ENCODE results near the gene CFAP61.

The CFAP61 gene

DNA sequence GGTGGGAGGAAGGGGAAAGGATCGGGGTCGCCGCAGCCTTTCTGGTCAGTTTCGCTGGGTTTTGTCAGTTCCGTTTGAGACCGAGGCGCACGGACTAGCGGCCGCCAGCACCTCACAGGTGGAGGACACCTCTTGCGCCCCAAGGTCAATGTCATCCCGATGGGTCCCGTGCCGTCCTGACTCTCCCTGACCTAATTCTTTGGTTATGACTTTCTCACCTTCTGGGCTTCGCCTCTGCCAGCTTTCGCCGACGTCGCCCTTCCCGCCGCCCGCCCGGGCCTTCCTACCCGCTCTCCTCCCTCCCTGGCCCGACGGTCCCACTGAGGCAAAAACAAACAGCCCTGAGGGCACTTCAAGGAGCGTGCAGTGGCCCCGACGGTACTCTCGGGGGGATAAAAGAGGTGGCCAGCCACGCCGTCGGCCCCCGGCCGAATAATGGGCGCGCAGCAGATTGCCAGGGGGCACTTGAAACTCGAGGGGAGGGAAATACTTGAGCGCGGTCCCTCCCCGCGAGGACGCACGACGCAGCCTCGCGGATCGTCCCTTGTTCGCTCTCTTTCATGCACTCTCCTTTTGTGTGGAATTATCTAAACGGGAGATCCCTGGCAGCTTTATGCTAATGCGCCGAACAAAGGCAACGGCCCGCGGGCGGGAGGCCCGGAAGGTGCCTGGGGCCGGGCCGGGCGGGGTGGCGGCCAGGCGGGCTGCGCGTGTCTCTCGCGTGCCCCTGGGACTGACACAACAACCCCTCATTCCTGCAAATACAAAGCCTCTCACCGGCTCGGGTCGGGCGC is 311.7 kb downstream of the CFAP61 start (continued):
- no peak for TF ChIP-seq ZNF747 (tag by site-specific recombination; IDR thresholded peaks at IDR 0.05)
- peak; percentile 88 for TF ChIP-seq ZNF335 (tag by site-specific recombination; conservative IDR thresholded peaks at IDR 0.05)
- TF ChIP-seq ZNF404 (tag by site-specific recombination; IDR thresholded peaks at IDR 0.05) = no peak
- 0 out of 2 replicates have a peak, but pooled peaks have one; percentile 25 for TF ChIP-seq REPIN1 (tag by site-specific recombination; IDR thresholded peaks at IDR 0.05; ENCODE audit: low read depth)
- TF ChIP-seq, protein P1, sequence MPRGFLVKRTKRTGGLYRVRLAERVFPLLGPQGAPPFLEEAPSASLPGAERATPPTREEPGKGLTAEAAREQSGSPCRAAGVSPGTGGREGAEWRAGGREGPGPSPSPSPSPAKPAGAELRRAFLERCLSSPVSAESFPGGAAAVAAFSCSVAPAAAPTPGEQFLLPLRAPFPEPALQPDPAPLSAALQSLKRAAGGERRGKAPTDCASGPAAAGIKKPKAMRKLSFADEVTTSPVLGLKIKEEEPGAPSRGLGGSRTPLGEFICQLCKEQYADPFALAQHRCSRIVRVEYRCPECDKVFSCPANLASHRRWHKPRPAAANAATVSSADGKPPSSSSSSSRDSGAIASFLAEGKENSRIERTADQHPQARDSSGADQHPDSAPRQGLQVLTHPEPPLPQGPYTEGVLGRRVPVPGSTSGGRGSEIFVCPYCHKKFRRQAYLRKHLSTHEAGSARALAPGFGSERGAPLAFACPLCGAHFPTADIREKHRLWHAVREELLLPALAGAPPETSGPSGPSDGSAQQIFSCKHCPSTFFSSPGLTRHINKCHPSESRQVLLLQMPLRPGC (tag by site-specific recombination; IDR thresholded peaks at IDR 0.05) = 0 out of 2 replicates have a peak, but pooled peaks have one; percentile 20

DNA sequence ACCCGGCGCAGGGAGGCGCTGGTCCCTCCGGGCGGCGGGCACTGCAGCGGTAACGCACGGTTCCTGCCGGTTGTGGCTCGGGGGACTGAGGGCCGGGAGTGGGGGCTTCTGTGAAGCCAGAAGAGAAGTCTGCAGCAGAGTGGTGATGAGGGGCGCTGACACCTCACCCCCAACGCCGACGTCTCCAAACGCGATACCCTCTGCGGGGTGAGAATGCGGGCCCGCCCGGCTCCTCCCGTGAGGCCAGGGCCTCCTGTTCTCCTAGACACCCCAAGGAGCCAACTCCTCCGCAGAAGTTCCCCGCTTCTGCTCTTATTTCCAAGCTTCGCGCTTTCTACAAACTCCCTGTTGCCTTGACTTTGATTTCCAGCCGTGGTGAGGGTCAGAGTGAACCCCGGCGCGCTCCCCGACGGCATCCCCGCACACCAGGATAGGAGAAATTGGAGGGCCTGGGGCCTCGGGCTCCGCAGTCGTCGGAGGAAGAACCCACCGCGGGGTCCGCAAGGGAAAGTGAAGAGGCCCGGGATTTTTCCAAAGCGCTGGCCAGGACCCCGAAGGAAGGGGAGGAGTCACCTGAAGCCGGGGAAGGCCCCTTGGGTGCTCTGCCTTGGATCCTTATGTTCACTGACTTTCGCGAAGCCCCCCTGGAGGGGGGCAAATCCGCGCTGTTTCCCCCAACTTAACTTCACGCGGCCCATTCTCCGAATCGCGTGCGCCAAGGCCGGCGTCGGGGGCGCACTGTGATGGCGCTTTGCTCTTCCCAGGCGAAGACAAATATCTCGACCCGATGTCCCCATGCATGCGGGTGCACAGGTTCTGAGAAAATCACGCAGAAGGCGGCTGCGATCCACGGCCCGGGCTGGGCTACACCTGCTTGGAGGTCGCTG is 312.5 kb downstream of the CFAP61 start:
- peak overlapping the region; percentile 7; the same call in 1 of the 2 replicates for H3K4me3 ChIP-seq (ENCODE audit: low read depth, low read length)
- H3K27ac ChIP-seq (ENCODE audit: extremely low read depth, low read depth, low read length) = no peak overlapping the region; the same call in 1 of the 2 replicates
- no peaks in the 10 kb centered on the region for H3K36me3 ChIP-seq (ENCODE audit: control insufficient read depth in 2 of 2, insufficient read depth in 1 of 2, low read length in 2 of 2)
- no peaks in the 10 kb centered on the region for H3K9me3 ChIP-seq (ENCODE audit: control insufficient read depth, insufficient read depth, low read depth, low read length)
- ChIA-PET POLR2A (no interaction called here), CTCF (interaction anchor here (0.6 kb wide), 1 partner anchor 104 kb away, joined by 3 read pairs; no protein-coding TSS in a partner anchor)
- H3K4me1 ChIP-seq (ENCODE audit: control insufficient read depth, insufficient read depth, low read length) = peaks cover 11% of the 10 kb centered on the region; the same call in 1 of the 2 replicates
- peak; percentile 29; the same call in 1 of the 2 replicates for TF ChIP-seq ZNF600 (tag by site-specific recombination; IDR thresholded peaks at IDR 0.05)
- TF ChIP-seq ZNF473 (tag by site-specific recombination; IDR thresholded peaks at IDR 0.05) = no peak
- TF ChIP-seq, protein P2, sequence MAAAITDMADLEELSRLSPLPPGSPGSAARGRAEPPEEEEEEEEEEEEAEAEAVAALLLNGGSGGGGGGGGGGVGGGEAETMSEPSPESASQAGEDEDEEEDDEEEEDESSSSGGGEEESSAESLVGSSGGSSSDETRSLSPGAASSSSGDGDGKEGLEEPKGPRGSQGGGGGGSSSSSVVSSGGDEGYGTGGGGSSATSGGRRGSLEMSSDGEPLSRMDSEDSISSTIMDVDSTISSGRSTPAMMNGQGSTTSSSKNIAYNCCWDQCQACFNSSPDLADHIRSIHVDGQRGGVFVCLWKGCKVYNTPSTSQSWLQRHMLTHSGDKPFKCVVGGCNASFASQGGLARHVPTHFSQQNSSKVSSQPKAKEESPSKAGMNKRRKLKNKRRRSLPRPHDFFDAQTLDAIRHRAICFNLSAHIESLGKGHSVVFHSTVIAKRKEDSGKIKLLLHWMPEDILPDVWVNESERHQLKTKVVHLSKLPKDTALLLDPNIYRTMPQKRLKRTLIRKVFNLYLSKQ (tag by site-specific recombination; IDR thresholded peaks at IDR 0.05; ENCODE audit: borderline replicate concordance) = no peak
- TF ChIP-seq, protein P3, sequence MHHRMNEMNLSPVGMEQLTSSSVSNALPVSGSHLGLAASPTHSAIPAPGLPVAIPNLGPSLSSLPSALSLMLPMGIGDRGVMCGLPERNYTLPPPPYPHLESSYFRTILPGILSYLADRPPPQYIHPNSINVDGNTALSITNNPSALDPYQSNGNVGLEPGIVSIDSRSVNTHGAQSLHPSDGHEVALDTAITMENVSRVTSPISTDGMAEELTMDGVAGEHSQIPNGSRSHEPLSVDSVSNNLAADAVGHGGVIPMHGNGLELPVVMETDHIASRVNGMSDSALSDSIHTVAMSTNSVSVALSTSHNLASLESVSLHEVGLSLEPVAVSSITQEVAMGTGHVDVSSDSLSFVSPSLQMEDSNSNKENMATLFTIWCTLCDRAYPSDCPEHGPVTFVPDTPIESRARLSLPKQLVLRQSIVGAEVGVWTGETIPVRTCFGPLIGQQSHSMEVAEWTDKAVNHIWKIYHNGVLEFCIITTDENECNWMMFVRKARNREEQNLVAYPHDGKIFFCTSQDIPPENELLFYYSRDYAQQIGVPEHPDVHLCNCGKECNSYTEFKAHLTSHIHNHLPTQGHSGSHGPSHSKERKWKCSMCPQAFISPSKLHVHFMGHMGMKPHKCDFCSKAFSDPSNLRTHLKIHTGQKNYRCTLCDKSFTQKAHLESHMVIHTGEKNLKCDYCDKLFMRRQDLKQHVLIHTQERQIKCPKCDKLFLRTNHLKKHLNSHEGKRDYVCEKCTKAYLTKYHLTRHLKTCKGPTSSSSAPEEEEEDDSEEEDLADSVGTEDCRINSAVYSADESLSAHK (tag by site-specific recombination; IDR thresholded peaks at IDR 0.05) = no peak
- TF ChIP-seq, protein P4, sequence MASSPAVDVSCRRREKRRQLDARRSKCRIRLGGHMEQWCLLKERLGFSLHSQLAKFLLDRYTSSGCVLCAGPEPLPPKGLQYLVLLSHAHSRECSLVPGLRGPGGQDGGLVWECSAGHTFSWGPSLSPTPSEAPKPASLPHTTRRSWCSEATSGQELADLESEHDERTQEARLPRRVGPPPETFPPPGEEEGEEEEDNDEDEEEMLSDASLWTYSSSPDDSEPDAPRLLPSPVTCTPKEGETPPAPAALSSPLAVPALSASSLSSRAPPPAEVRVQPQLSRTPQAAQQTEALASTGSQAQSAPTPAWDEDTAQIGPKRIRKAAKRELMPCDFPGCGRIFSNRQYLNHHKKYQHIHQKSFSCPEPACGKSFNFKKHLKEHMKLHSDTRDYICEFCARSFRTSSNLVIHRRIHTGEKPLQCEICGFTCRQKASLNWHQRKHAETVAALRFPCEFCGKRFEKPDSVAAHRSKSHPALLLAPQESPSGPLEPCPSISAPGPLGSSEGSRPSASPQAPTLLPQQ (tag by site-specific recombination; IDR thresholded peaks at IDR 0.05) = peak; percentile 80
- no peak for TF ChIP-seq ZNF366 (tag by site-specific recombination; conservative IDR thresholded peaks at IDR 0.05)
- TF ChIP-seq ZNF341 (tag by site-specific recombination; IDR thresholded peaks at IDR 0.05; ENCODE audit: low read depth) = no peak
- TF ChIP-seq MZF1 (tag by site-specific recombination; IDR thresholded peaks at IDR 0.05; ENCODE audit: borderline replicate concordance) = no peak
- no peak for TF ChIP-seq KLF7 (tag by site-specific recombination; IDR thresholded peaks at IDR 0.05; ENCODE audit: borderline replicate concordance)
- TF ChIP-seq BCL11B (tag by site-specific recombination; IDR thresholded peaks at IDR 0.05; ENCODE audit: low read depth) = no peak
